ENCODE measurements around the gene PPBP.
A peak's percentile ranks its signal among the peaks of the same experiment; 100 is the strongest.

Gene PPBP

GRCh38 chr4:73948990-73949706 lies 38.8 kb downstream of the PPBP start:
- H3K27ac ChIP-seq, result no peak overlapping the region
- H3K9ac ChIP-seq (ENCODE audit: insufficient read length), result no peak overlapping the region
- TF ChIP-seq POLR2AphosphoS5 (IDR thresholded peaks at IDR 0.05; ENCODE audit: borderline replicate concordance, low read depth, low read length) (no peak), FOXP2 (optimal IDR thresholded peaks at IDR 0.05; ENCODE audit: control extremely low read depth, extremely low read length, insufficient read depth) (no peak), EZH2 (IDR thresholded peaks at IDR 0.05) (no peak)

GRCh38 chr4:73948291-73948690 lies 39.7 kb downstream of the PPBP start:
- H3K27ac ChIP-seq, result no peak overlapping the region
- H3K9me3 ChIP-seq (ENCODE audit: low read depth, low read length), result no peaks in the 10 kb centered on the region
- H3K9ac ChIP-seq (ENCODE audit: insufficient read length), result no peak overlapping the region
- H3K36me3 ChIP-seq (ENCODE audit: insufficient read depth, low read length), result no peaks in the 10 kb centered on the region
- no peak overlapping the region for H3K4me3 ChIP-seq
- TF ChIP-seq POLR2AphosphoS5 (IDR thresholded peaks at IDR 0.05; ENCODE audit: borderline replicate concordance, low read depth, low read length), result no peak
- no peak for TF ChIP-seq EZH2 (IDR thresholded peaks at IDR 0.05)
- no peak for TF ChIP-seq FOXP2 (optimal IDR thresholded peaks at IDR 0.05; ENCODE audit: control extremely low read depth, extremely low read length, insufficient read depth)
- DNase-seq (ENCODE audit: low read depth, low spot score), result no peak

More at GRCh38 chr4:73948990-73949706, 38.8 kb downstream of the PPBP start:
- no peaks in the 10 kb centered on the region for H3K9me3 ChIP-seq (ENCODE audit: low read depth, low read length)
- H3K36me3 ChIP-seq (ENCODE audit: insufficient read depth, low read length), result no peaks in the 10 kb centered on the region
- no peak for DNase-seq (ENCODE audit: low read depth, low spot score)
- no peak overlapping the region for H3K4me3 ChIP-seq

GRCh38 chr4:73947239-73947985 lies 40.6 kb downstream of the PPBP start:
- H3K9ac ChIP-seq (ENCODE audit: insufficient read length), result no peak overlapping the region
- no peak overlapping the region for H3K27ac ChIP-seq
- no peak overlapping the region for H3K4me3 ChIP-seq
- no peaks in the 10 kb centered on the region for H3K36me3 ChIP-seq (ENCODE audit: insufficient read depth, low read length)
- H3K9me3 ChIP-seq (ENCODE audit: low read depth, low read length), result no peaks in the 10 kb centered on the region
- no peak for DNase-seq (ENCODE audit: low read depth, low spot score)
- TF ChIP-seq EZH2 (IDR thresholded peaks at IDR 0.05) (no peak), FOXP2 (optimal IDR thresholded peaks at IDR 0.05; ENCODE audit: control extremely low read depth, extremely low read length, insufficient read depth) (no peak), POLR2AphosphoS5 (IDR thresholded peaks at IDR 0.05; ENCODE audit: borderline replicate concordance, low read depth, low read length) (no peak)

- DNase-seq (ENCODE audit: low read depth, low spot score), result no peak
- Histone ChIP-seq H3K27ac (no peak overlapping the region), H3K9ac (ENCODE audit: insufficient read length) (no peak overlapping the region), H3K9me3 (ENCODE audit: low read depth, low read length) (no peaks in the 10 kb centered on the region), H3K4me3 (no peak overlapping the region), H3K36me3 (ENCODE audit: insufficient read depth, low read length) (no peaks in the 10 kb centered on the region)
- TF ChIP-seq POLR2AphosphoS5 (IDR thresholded peaks at IDR 0.05; ENCODE audit: borderline replicate concordance, low read depth, low read length) (no peak), EZH2 (IDR thresholded peaks at IDR 0.05) (no peak), FOXP2 (optimal IDR thresholded peaks at IDR 0.05; ENCODE audit: control extremely low read depth, extremely low read length, insufficient read depth) (no peak)
Observed at GRCh38 chr4:73945674-73946449, 42.1 kb downstream of the PPBP start.

- no peak for TF ChIP-seq EZH2 (IDR thresholded peaks at IDR 0.05)
- H3K4me3 ChIP-seq, result no peak overlapping the region
- no peaks in the 10 kb centered on the region for H3K9me3 ChIP-seq (ENCODE audit: low read depth, low read length)
- H3K9ac ChIP-seq (ENCODE audit: insufficient read length), result no peak overlapping the region
- no peak for DNase-seq (ENCODE audit: low read depth, low spot score)
- H3K27ac ChIP-seq, result no peak overlapping the region
- H3K36me3 ChIP-seq (ENCODE audit: insufficient read depth, low read length), result no peaks in the 10 kb centered on the region
Observed at GRCh38 chr4:73945140-73945539, 42.9 kb downstream of the PPBP start.

GRCh38 chr4:73944061-73944875 lies 43.7 kb downstream of the PPBP start:
- no peak overlapping the region for H3K27ac ChIP-seq
- TF ChIP-seq EZH2 (IDR thresholded peaks at IDR 0.05) (no peak), FOXP2 (optimal IDR thresholded peaks at IDR 0.05; ENCODE audit: control extremely low read depth, extremely low read length, insufficient read depth) (no peak), POLR2AphosphoS5 (IDR thresholded peaks at IDR 0.05; ENCODE audit: borderline replicate concordance, low read depth, low read length) (no peak)
- H3K4me3 ChIP-seq, result peak overlapping the region; percentile 74
- H3K9ac ChIP-seq (ENCODE audit: insufficient read length), result no peak overlapping the region
- no peaks in the 10 kb centered on the region for H3K36me3 ChIP-seq (ENCODE audit: insufficient read depth, low read length)
- no peak for DNase-seq (ENCODE audit: low read depth, low spot score)
- H3K9me3 ChIP-seq (ENCODE audit: low read depth, low read length), result no peaks in the 10 kb centered on the region

GRCh38 chr4:73943555-73943954 lies 44.4 kb downstream of the PPBP start:
- Histone ChIP-seq H3K9ac (ENCODE audit: insufficient read length) (no peak overlapping the region), H3K36me3 (ENCODE audit: insufficient read depth, low read length) (no peaks in the 10 kb centered on the region), H3K4me3 (peak overlapping the region; percentile 74), H3K9me3 (ENCODE audit: low read depth, low read length) (no peaks in the 10 kb centered on the region), H3K27ac (no peak overlapping the region)
- TF ChIP-seq POLR2AphosphoS5 (IDR thresholded peaks at IDR 0.05; ENCODE audit: borderline replicate concordance, low read depth, low read length) (no peak), EZH2 (IDR thresholded peaks at IDR 0.05) (no peak)
- DNase-seq (ENCODE audit: low read depth, low spot score), result no peak

GRCh38 chr4:73936969-73937368 lies 51.0 kb downstream of the PPBP start:
- H3K4me3 ChIP-seq, result no peak overlapping the region
- TF ChIP-seq POLR2AphosphoS5 (IDR thresholded peaks at IDR 0.05; ENCODE audit: borderline replicate concordance, low read depth, low read length) (no peak), EZH2 (IDR thresholded peaks at IDR 0.05) (no peak), FOXP2 (optimal IDR thresholded peaks at IDR 0.05; ENCODE audit: control extremely low read depth, extremely low read length, insufficient read depth) (no peak)
- DNase-seq (ENCODE audit: low read depth, low spot score), result no peak
- H3K9ac ChIP-seq (ENCODE audit: insufficient read length), result no peak overlapping the region
- no peaks in the 10 kb centered on the region for H3K36me3 ChIP-seq (ENCODE audit: insufficient read depth, low read length)
- no peak overlapping the region for H3K27ac ChIP-seq
- no peaks in the 10 kb centered on the region for H3K9me3 ChIP-seq (ENCODE audit: low read depth, low read length)
